ENCODE measurements around the gene DROSHA.
"Not testable (repeated sequence)": the region's sequence is repeated elsewhere in the genome, so short reads cannot be mapped to it uniquely, and the experiment has no call there.

Gene DROSHA

DNA sequence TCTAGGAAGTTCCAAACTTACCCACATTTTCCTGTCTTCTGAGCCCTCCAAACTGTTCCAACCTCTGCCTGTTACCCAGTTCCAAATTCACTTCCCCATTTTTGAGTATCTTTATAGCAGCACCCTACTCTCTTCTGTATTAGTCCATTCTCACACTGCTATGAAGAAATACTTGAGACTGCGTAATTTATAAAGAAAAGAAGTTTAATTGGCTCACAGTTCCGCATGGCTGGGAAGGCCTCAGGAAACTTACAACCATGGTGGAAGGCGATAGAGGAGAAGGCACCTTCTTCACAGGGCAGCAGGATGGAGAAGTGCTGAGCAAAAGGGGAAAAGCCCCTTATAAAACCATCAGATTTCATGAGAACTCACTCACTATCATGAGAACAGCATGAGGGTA, 34.5 kb upstream of the DROSHA start:
- H2BK12ac ChIP-seq (ENCODE audit: low read length in 2 of 2); H3K14ac ChIP-seq (ENCODE audit: low read length in 2 of 2); DNase-seq; H3K4me2 ChIP-seq (ENCODE audit: low read length, poor library complexity, severe bottlenecking); H3K4me1 ChIP-seq (ENCODE audit: control insufficient read depth, insufficient read depth, low read depth, low read length); H3K23ac ChIP-seq (ENCODE audit: low read length in 2 of 2); H2AK5ac ChIP-seq (ENCODE audit: low read length, severe bottlenecking); H2BK15ac ChIP-seq (ENCODE audit: low read depth, poor library complexity, severe bottlenecking); H3K9me3 ChIP-seq (ENCODE audit: control insufficient read depth, low read length); H3K36me3 ChIP-seq (ENCODE audit: control insufficient read depth in 1 of 2, insufficient read depth in 2 of 2, low read depth in 1 of 2, low read length in 2 of 2); H3K79me1 ChIP-seq (replicated peaks; ENCODE audit: low read length, poor library complexity, severe bottlenecking); H3K4me3 ChIP-seq (ENCODE audit: insufficient read depth in 1 of 2, low read depth in 1 of 2, low read length in 2 of 2); H4K91ac ChIP-seq (ENCODE audit: low read length); H3K9ac ChIP-seq (ENCODE audit: low read length); H2BK5ac ChIP-seq (ENCODE audit: low read depth, low read length, poor library complexity, severe bottlenecking); H3K4ac ChIP-seq (ENCODE audit: low read depth in 1 of 2, low read length in 2 of 2); H3K18ac ChIP-seq (ENCODE audit: low read depth in 1 of 2, low read length in 2 of 2); H3K27me3 ChIP-seq (ENCODE audit: control insufficient read depth in 1 of 2, insufficient read depth in 1 of 2, low read length in 2 of 2); H4K8ac ChIP-seq (ENCODE audit: low read length); H2AFZ ChIP-seq (ENCODE audit: low read depth, low read length); H3K27ac ChIP-seq (ENCODE audit: low read length, poor library complexity, severe bottlenecking); H2BK120ac ChIP-seq (ENCODE audit: low read depth, low read length): not testable (repeated sequence)
- 89% methylated on average over 3 of the region's 3 CpGs for WGBS

DNA sequence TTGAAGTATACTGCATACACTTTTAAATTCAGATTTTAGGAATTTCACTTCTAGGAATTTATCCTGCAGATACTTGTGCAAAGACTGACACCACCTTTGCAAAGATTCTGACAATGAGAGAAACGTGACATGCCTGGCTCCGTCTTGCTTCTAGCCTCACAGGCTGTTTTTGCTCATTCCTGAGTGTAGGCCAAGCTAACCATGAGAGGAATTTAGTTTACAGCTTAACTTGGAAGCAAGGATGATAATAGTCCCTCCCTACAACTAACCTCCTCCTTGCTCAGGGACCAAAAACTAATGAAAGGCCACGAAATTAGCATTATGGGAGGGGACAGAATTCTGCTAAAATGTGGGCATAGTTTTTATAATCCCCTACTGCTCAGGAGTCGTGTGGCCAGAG, 31.3 kb upstream of the DROSHA start:
- Histone ChIP-seq H2AK5ac (ENCODE audit: low read length, severe bottlenecking) (no peak overlapping the region), H2BK5ac (ENCODE audit: low read depth, low read length, poor library complexity, severe bottlenecking) (no peak overlapping the region), H3K4ac (ENCODE audit: low read depth in 1 of 2, low read length in 2 of 2) (no peak overlapping the region), H3K4me1 (ENCODE audit: control insufficient read depth, insufficient read depth, low read depth, low read length) (no peaks in the 10 kb centered on the region), H2BK120ac (ENCODE audit: low read depth, low read length) (no peak overlapping the region), H2BK12ac (ENCODE audit: low read length in 2 of 2) (no peak overlapping the region), H3K27ac (ENCODE audit: low read length, poor library complexity, severe bottlenecking) (no peak overlapping the region), H4K91ac (ENCODE audit: low read length) (no peak overlapping the region), H3K23ac (ENCODE audit: low read length in 2 of 2) (no peak overlapping the region), H3K79me1 (replicated peaks; ENCODE audit: low read length, poor library complexity, severe bottlenecking) (no peaks in the 10 kb centered on the region), H3K14ac (ENCODE audit: low read length in 2 of 2) (no peak overlapping the region), H4K8ac (ENCODE audit: low read length) (no peak overlapping the region), H3K9me3 (ENCODE audit: control insufficient read depth, low read length) (no peaks in the 10 kb centered on the region), H3K27me3 (ENCODE audit: control insufficient read depth in 1 of 2, insufficient read depth in 1 of 2, low read length in 2 of 2) (no peaks in the 10 kb centered on the region), H3K36me3 (ENCODE audit: control insufficient read depth in 1 of 2, insufficient read depth in 2 of 2, low read depth in 1 of 2, low read length in 2 of 2) (no peaks in the 10 kb centered on the region), H3K9ac (ENCODE audit: low read length) (no peak overlapping the region), H3K4me3 (ENCODE audit: insufficient read depth in 1 of 2, low read depth in 1 of 2, low read length in 2 of 2) (no peak overlapping the region), H3K4me2 (ENCODE audit: low read length, poor library complexity, severe bottlenecking) (no peak overlapping the region), H3K18ac (ENCODE audit: low read depth in 1 of 2, low read length in 2 of 2) (no peak overlapping the region), H2AFZ (ENCODE audit: low read depth, low read length) (no peak overlapping the region), H2BK15ac (ENCODE audit: low read depth, poor library complexity, severe bottlenecking) (no peak overlapping the region)
- 87% methylated on average over 3 of the region's 4 CpGs for WGBS
- no peak for DNase-seq

DNA sequence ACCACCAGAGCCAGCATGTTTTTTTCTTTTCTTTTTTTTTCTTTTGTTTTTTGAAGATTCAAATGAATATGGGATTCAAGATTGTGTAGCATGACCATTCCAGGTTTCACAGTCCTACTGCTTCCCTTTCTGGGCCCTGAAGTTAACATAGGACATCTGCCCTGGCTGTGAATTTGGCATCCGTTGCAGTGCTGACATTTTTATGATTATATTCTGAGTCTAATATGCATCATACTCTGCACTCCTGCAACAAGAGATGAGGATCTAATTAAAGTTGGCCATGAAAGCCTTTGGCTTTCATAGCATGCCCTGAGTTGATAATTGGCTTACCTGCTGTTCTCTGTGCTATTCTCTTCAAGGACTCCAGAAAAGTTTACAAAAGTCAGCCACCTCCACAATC, 30.1 kb upstream of the DROSHA start:
- Histone ChIP-seq H3K4me1 (ENCODE audit: control insufficient read depth, insufficient read depth, low read depth, low read length) (no peaks in the 10 kb centered on the region), H4K91ac (ENCODE audit: low read length) (no peak overlapping the region), H3K18ac (ENCODE audit: low read depth in 1 of 2, low read length in 2 of 2) (no peak overlapping the region), H3K9ac (ENCODE audit: low read length) (no peak overlapping the region), H3K4me2 (ENCODE audit: low read length, poor library complexity, severe bottlenecking) (no peak overlapping the region), H3K23ac (ENCODE audit: low read length in 2 of 2) (no peak overlapping the region), H2BK15ac (ENCODE audit: low read depth, poor library complexity, severe bottlenecking) (no peak overlapping the region), H3K79me1 (replicated peaks; ENCODE audit: low read length, poor library complexity, severe bottlenecking) (no peaks in the 10 kb centered on the region), H4K8ac (ENCODE audit: low read length) (no peak overlapping the region), H3K27ac (ENCODE audit: low read length, poor library complexity, severe bottlenecking) (no peak overlapping the region), H3K4me3 (ENCODE audit: insufficient read depth in 1 of 2, low read depth in 1 of 2, low read length in 2 of 2) (no peak overlapping the region), H3K14ac (ENCODE audit: low read length in 2 of 2) (no peak overlapping the region), H3K27me3 (ENCODE audit: control insufficient read depth in 1 of 2, insufficient read depth in 1 of 2, low read length in 2 of 2) (no peaks in the 10 kb centered on the region), H2BK5ac (ENCODE audit: low read depth, low read length, poor library complexity, severe bottlenecking) (no peak overlapping the region), H2AFZ (ENCODE audit: low read depth, low read length) (no peak overlapping the region), H2BK120ac (ENCODE audit: low read depth, low read length) (no peak overlapping the region), H3K9me3 (ENCODE audit: control insufficient read depth, low read length) (no peaks in the 10 kb centered on the region), H3K36me3 (ENCODE audit: control insufficient read depth in 1 of 2, insufficient read depth in 2 of 2, low read depth in 1 of 2, low read length in 2 of 2) (peaks cover 2 to 3% of the 10 kb centered on the region in 2 experiments), H2BK12ac (ENCODE audit: low read length in 2 of 2) (no peak overlapping the region), H2AK5ac (ENCODE audit: low read length, severe bottlenecking) (no peak overlapping the region), H3K4ac (ENCODE audit: low read depth in 1 of 2, low read length in 2 of 2) (no peak overlapping the region)
- DNase-seq: no peak
- WGBS: no CpG with 5 or more reads among the region's 1 CpG

DNA sequence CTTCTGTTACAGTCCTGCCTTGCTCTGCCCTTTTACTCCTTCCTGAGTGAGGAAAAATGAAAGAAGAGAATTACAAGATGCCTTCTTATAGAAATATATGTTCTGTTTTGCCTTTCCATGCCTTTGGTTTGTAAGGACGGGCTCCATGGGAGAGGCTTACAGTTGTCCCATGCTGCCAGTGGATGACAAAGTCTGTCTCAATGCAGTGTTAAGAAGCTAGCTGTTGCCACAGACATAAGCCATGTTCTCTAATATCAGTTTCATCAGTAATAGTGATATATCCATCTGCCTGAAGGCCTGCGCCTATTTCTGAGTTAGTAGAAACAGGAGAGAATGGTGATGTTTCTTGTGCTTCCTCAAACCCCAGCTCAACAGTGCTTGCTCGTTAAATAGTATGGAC, 28.0 kb upstream of the DROSHA start:
- Histone ChIP-seq H3K27ac (ENCODE audit: low read length, poor library complexity, severe bottlenecking) (no peak overlapping the region), H2BK12ac (ENCODE audit: low read length in 2 of 2) (no peak overlapping the region), H3K14ac (ENCODE audit: low read length in 2 of 2) (no peak overlapping the region), H2BK5ac (ENCODE audit: low read depth, low read length, poor library complexity, severe bottlenecking) (no peak overlapping the region), H3K18ac (ENCODE audit: low read depth in 1 of 2, low read length in 2 of 2) (no peak overlapping the region), H3K4me1 (ENCODE audit: control insufficient read depth, insufficient read depth, low read depth, low read length) (no peaks in the 10 kb centered on the region), H3K4me2 (ENCODE audit: low read length, poor library complexity, severe bottlenecking) (no peak overlapping the region), H3K4me3 (ENCODE audit: insufficient read depth in 1 of 2, low read depth in 1 of 2, low read length in 2 of 2) (no peak overlapping the region), H2AFZ (ENCODE audit: low read depth, low read length) (no peak overlapping the region), H2AK5ac (ENCODE audit: low read length, severe bottlenecking) (no peak overlapping the region), H3K4ac (ENCODE audit: low read depth in 1 of 2, low read length in 2 of 2) (no peak overlapping the region), H3K79me1 (replicated peaks; ENCODE audit: low read length, poor library complexity, severe bottlenecking) (no peaks in the 10 kb centered on the region), H3K27me3 (ENCODE audit: control insufficient read depth in 1 of 2, insufficient read depth in 1 of 2, low read length in 2 of 2) (no peaks in the 10 kb centered on the region), H2BK120ac (ENCODE audit: low read depth, low read length) (no peak overlapping the region), H3K23ac (ENCODE audit: low read length in 2 of 2) (no peak overlapping the region), H3K9ac (ENCODE audit: low read length) (no peak overlapping the region), H2BK15ac (ENCODE audit: low read depth, poor library complexity, severe bottlenecking) (no peak overlapping the region), H4K8ac (ENCODE audit: low read length) (no peak overlapping the region), H4K91ac (ENCODE audit: low read length) (no peak overlapping the region), H3K9me3 (ENCODE audit: control insufficient read depth, low read length) (no peaks in the 10 kb centered on the region), H3K36me3 (ENCODE audit: control insufficient read depth in 1 of 2, insufficient read depth in 2 of 2, low read depth in 1 of 2, low read length in 2 of 2) (peaks cover 7 to 13% of the 10 kb centered on the region in 2 experiments)
- no peak for DNase-seq
- 100% methylated on average over 1 of the region's 3 CpGs for whole genome bisulfite sequencing

Data from mesenchymal stem cell (in vitro differentiated cells and primary cell).